IMR-90 (cell line): ENCODE measurements around the gene SLC1A7. TPM values are rescaled to one million over a fixed set of nuclear protein-coding genes. Genes with fewer than 3 reads are reported as not detected.

ENCODE experiments used
- ATAC-seq: fragments of 200-7000 bp; cut with Tn5 transposase; 2 replicates; pipeline ENCODE4 v1.9.1; 2020; ENCODE audit warnings: low read depth, mild to moderate bottlenecking, moderate library complexity
- BruUV-seq: library from RNA; stranded (reverse); fragments of 400-500 nt; replicated peaks from 2 replicates; lab custom pipeline; 2021; lab: Mats Ljungman, UMichigan
- CTCF ChIA-PET: fragments of 300-600 bp; formaldehyde crosslinking; extraction: SDS; loops from one replicate; lab custom pipeline; 2021; ENCODE audit warnings: antibody characterized with exemption; lab: Yijun Ruan, JAX
- POLR2A ChIA-PET: fragments of 300-600 bp; sonication (Branson Sonifier 250); formaldehyde crosslinking; loops from one replicate; lab custom pipeline; 2022; ENCODE audit warnings: antibody characterized with exemption; ENCODE audit not compliant: unreplicated experiment; lab: Charles Lee
- DNase-seq: peaks from one replicate; pipeline ENCODE4 v3.0.0; 2013
- H2AFZ ChIP-seq: replicated peaks from 2 replicates; pipeline ENCODE3; 2013; ENCODE audit warnings: low read length, mild to moderate bottlenecking; ENCODE audit not compliant: poor library complexity
- H2AK5ac ChIP-seq: 2 replicates; pipeline ENCODE4 v1.6.1; 2013; ENCODE audit warnings: low read depth, low read length, inconsistent platforms
- H2AK9ac ChIP-seq: replicated peaks from 2 replicates; pipeline ENCODE3; 2013; ENCODE audit warnings: mild to moderate bottlenecking, low read depth, low read length, moderate library complexity; ENCODE audit not compliant: poor library complexity
- H2BK120ac ChIP-seq: 2 replicates; pipeline ENCODE4 v1.6.1; 2013; ENCODE audit warnings: low read depth, low read length, inconsistent platforms
- H2BK15ac ChIP-seq: 3 replicates; pipeline ENCODE4 v1.6.1; 2013; ENCODE audit warnings: low read depth, low read length, inconsistent platforms
- H2BK20ac ChIP-seq: 2 replicates; pipeline ENCODE4 v1.6.1; 2013; ENCODE audit warnings: low read depth, mild to moderate bottlenecking, inconsistent platforms, low read length, moderate library complexity
- H2BK5ac ChIP-seq: 2 replicates; pipeline ENCODE4 v1.6.1; 2013; ENCODE audit warnings: mild to moderate bottlenecking, low read depth, low read length, inconsistent platforms; ENCODE audit not compliant: poor library complexity, severe bottlenecking
- H3K14ac ChIP-seq: replicated peaks from 2 replicates; pipeline ENCODE4 v1.6.1; 2013; ENCODE audit warnings: low read depth, low read length, inconsistent platforms
- H3K18ac ChIP-seq: 2 replicates; pipeline ENCODE4 v1.6.1; 2013; ENCODE audit warnings: low read depth, low read length, control low read depth
- H3K23ac ChIP-seq: 2 replicates; pipeline ENCODE4 v1.6.1; 2013; ENCODE audit warnings: low read depth, low read length, inconsistent platforms
- H3K27ac ChIP-seq: 2 replicates; pipeline ENCODE4 v1.5.1; 2013; ENCODE audit warnings: mild to moderate bottlenecking, control low read depth, low read length; ENCODE audit not compliant: insufficient read depth
- H3K27me3 ChIP-seq: 2 replicates; pipeline ENCODE4 v1.6.1; 2013; ENCODE audit warnings: low read length; ENCODE audit not compliant: control insufficient read depth, insufficient read depth
- H3K36me3 ChIP-seq: 2 replicates; pipeline ENCODE4 v1.6.1; 2013; ENCODE audit warnings: low read length, mixed read lengths; ENCODE audit not compliant: control insufficient read depth, insufficient read depth
- H3K4ac ChIP-seq: 2 replicates; pipeline ENCODE4 v1.6.1; 2013; ENCODE audit warnings: low read depth, low read length, inconsistent platforms
- H3K4me1 ChIP-seq: 2 replicates; pipeline ENCODE4 v1.6.1; 2013; ENCODE audit warnings: low read length, mixed read lengths; ENCODE audit not compliant: control insufficient read depth, insufficient read depth
- H3K4me2 ChIP-seq: 2 replicates; pipeline ENCODE4 v1.6.1; 2013; ENCODE audit warnings: low read depth, mild to moderate bottlenecking, control low read depth, low read length, moderate library complexity
- H3K4me3 ChIP-seq: 2 replicates; pipeline ENCODE4 v1.5.1; 2013; ENCODE audit warnings: low read depth, mild to moderate bottlenecking, control low read depth, low read length, moderate library complexity; ENCODE audit not compliant: insufficient read depth
- H3K56ac ChIP-seq: 2 replicates; pipeline ENCODE4 v1.6.1; 2013; ENCODE audit warnings: low read length, inconsistent platforms; ENCODE audit not compliant: insufficient read depth; ENCODE audit errors: extremely low read depth
- H3K79me1 ChIP-seq, 2 experiments: 2 replicates each; pipeline ENCODE4 v1.6.1; 2013; ENCODE audit warnings: low read length in 2 of 2, inconsistent platforms in 1 of 2, low read depth in 1 of 2
- H3K9ac ChIP-seq: 2 replicates; pipeline ENCODE4 v1.6.1; 2013; ENCODE audit warnings: low read depth, low read length, control low read depth
- H3K9me1 ChIP-seq: 2 replicates; pipeline ENCODE4 v1.6.1; 2013; ENCODE audit warnings: low read length, inconsistent platforms; ENCODE audit not compliant: insufficient read depth
- H3K9me3 ChIP-seq: 2 replicates; pipeline ENCODE4 v1.6.1; 2013; ENCODE audit warnings: low read length; ENCODE audit not compliant: control insufficient read depth, insufficient read depth
- H4K20me1 ChIP-seq: 2 replicates; pipeline ENCODE4 v1.6.1; 2013; ENCODE audit warnings: low read length, inconsistent platforms; ENCODE audit not compliant: insufficient read depth
- H4K5ac ChIP-seq: 2 replicates; pipeline ENCODE4 v1.6.1; 2013; ENCODE audit warnings: mild to moderate bottlenecking, low read depth, low read length, control low read depth
- H4K8ac ChIP-seq, 2 experiments: 2 replicates each; pipeline ENCODE4 v1.6.1; 2013; ENCODE audit warnings: low read depth in 2 of 2, low read length in 2 of 2, control low read depth in 1 of 2, inconsistent platforms in 1 of 2
- H4K91ac ChIP-seq: 2 replicates; pipeline ENCODE4 v1.6.1; 2013; ENCODE audit warnings: low read depth, low read length, inconsistent platforms; ENCODE audit not compliant: insufficient read depth
- BHLHE40 ChIP-seq: fragments of 150-350 bp; IDR thresholded peaks from 2 replicates; pipeline ENCODE4 v1.6.1; 2016; ENCODE audit warnings: mild to moderate bottlenecking, low read depth, low read length
- CEBPB ChIP-seq: IDR thresholded peaks from 2 replicates; pipeline ENCODE4 v1.6.1; 2012; ENCODE audit warnings: low read depth, low read length, improper control_type of control experiment
- CHD1 ChIP-seq: IDR thresholded peaks from 2 replicates; pipeline ENCODE4 v1.6.1; 2012; ENCODE audit warnings: low read depth, low read length, improper control_type of control experiment
- FOS ChIP-seq: fragments of 150-350 bp; IDR thresholded peaks from 2 replicates; pipeline ENCODE4 v1.6.1; 2016; ENCODE audit warnings: low read depth, low read length
- MAFK ChIP-seq: IDR thresholded peaks from 2 replicates; pipeline ENCODE4 v1.6.1; 2012; ENCODE audit warnings: low read depth, low read length, improper control_type of control experiment
- MXI1 ChIP-seq: IDR thresholded peaks from 2 replicates; pipeline ENCODE4 v1.6.1; 2012; ENCODE audit warnings: low read depth, mild to moderate bottlenecking, low read length, moderate library complexity, borderline replicate concordance
- POLR2A ChIP-seq: IDR thresholded peaks from 2 replicates; pipeline ENCODE4 v1.6.1; 2012; ENCODE audit warnings: mild to moderate bottlenecking, low read depth, low read length
- RAD21 ChIP-seq: IDR thresholded peaks from 2 replicates; pipeline ENCODE4 v1.6.1; 2012; ENCODE audit warnings: low read length, improper control_type of control experiment
- RCOR1 ChIP-seq: IDR thresholded peaks from 2 replicates; pipeline ENCODE4 v1.6.1; 2012; ENCODE audit warnings: mild to moderate bottlenecking, low read length, improper control_type of control experiment; ENCODE audit not compliant: insufficient replicate concordance
- RFX5 ChIP-seq: IDR thresholded peaks from 2 replicates; pipeline ENCODE4 v1.8.0; 2012; ENCODE audit warnings: low read depth, mild to moderate bottlenecking, low read length, moderate library complexity
- SMC3 ChIP-seq: fragments of 150-350 bp; IDR thresholded peaks from 2 replicates; pipeline ENCODE4 v1.6.1; 2016; ENCODE audit warnings: low read depth, mild to moderate bottlenecking, antibody characterized with exemption, low read length, moderate library complexity
- WGBS, 2 experiments: methylation state at CpG; one replicate each; pipeline versions ENCODE4 v1.1.5 to v1.1.7; 2013; ENCODE audit warnings: missing lambda C conversion rate in 2 of 2; ENCODE audit not compliant: insufficient read length in 1 of 2; ENCODE audit errors: extremely low coverage in 2 of 2; 5-methylcytosine and 5-hydroxymethylcytosine counted together
- dilution Hi-C: fragments of 300-500 bp; cut with HindIII; formaldehyde crosslinking; loops from one replicate; pipeline ENCODE4 v1.14.3; 2018; ENCODE audit warnings: low sequenced_read_pairs; ENCODE audit not compliant: unreplicated experiment
- in situ Hi-C: fragments of 300-500 bp; cut with MboI; formaldehyde crosslinking; loops from 3 replicates; pipeline ENCODE4 v1.14.3; 2019; ENCODE audit warnings: low sequenced_read_pairs, inconsistent platforms, mixed read lengths
- intact Hi-C: fragments of 100-400 bp; cut with micrococcal nuclease; formaldehyde crosslinking; loops from 2 replicates; pipeline ENCODE4 v1.10.0; 2022
- polyA plus RNA-seq, 3 experiments: library from polyadenylated mRNA; depleted of rRNA; stranded (reverse); fragments of >200 nt; gene quantifications; 2 replicates each; pipeline ENCODE4 v1.2.3, GENCODE V29; 2012; ENCODE audit warnings: low replicate concordance in 1 of 3
- total RNA-seq: library from RNA; depleted of rRNA; stranded (reverse); fragments of >200 nt; gene quantifications from 2 replicates; pipeline ENCODE4 v1.2.3, GENCODE V29; 2012
- TF ChIP-seq, protein P1 (sequence below): fragments of 150-350 bp; IDR thresholded peaks from 2 replicates; pipeline ENCODE4 v1.6.1; 2017; ENCODE audit warnings: mild to moderate bottlenecking, antibody characterized with exemption, low read length, low read depth
- TF ChIP-seq, protein P2 (sequence below): fragments of 150-350 bp; IDR thresholded peaks from 2 replicates; pipeline ENCODE4 v1.6.1; 2016; ENCODE audit warnings: low read depth, mild to moderate bottlenecking, low read length, moderate library complexity, borderline replicate concordance

Gene SLC1A7
- total and polyA plus RNA-seq, 2 of the 4 experiments (the other 2 are of a cell fraction): 0.05 TPM; not detected in 1

DNA sequence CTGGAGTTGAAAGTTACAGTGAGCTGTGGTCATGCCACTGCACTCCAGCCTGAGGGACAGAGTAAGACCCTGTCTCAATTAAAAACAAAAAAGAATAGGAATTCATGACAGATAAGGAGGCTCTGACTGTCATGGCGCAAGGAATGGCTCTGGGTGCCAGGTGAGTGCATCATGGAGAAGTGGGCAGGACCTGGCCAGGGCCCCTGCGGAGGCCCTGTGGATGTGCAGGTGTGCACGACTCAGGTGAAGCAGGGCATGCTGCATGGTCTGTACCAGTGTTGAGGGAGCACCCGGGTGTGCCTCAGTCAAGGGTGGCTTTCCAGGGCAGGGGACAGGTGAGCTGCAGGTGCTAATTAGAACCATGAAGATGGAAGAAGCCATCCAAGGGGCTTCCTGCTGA, 14.0 kb downstream of the SLC1A7 start:
- in situ Hi-C loops: no loop called here
- H3K9me1 ChIP-seq: peaks cover 16% of the 10 kb centered on the region; the same call in 1 of the 2 replicates
- no TSS peak for BruUV-seq
- no peak overlapping the region for H3K23ac ChIP-seq
- H3K27ac ChIP-seq: no peak overlapping the region
- dilution Hi-C loops: no loop called here
- no peak overlapping the region for H4K8ac ChIP-seq
- no peak overlapping the region for H4K5ac ChIP-seq
- no peak overlapping the region; the same call in 1 of the 2 replicates for H3K4ac ChIP-seq
- no peak overlapping the region for H2BK15ac ChIP-seq
- H2BK120ac ChIP-seq: no peak overlapping the region; the same call in 1 of the 2 replicates
- H3K4me3 ChIP-seq: no peak overlapping the region
- intact Hi-C loops: no loop called here
- no peak overlapping the region for H3K18ac ChIP-seq
- no peaks in the 10 kb centered on the region for H4K20me1 ChIP-seq
- TF ChIP-seq RAD21 (no peak), RFX5 (no peak), POLR2A (no peak), CEBPB (no peak), BHLHE40 (no peak), FOS (no peak), RCOR1 (no peak), MXI1 (no peak), CHD1 (no peak), MAFK (no peak), SMC3 (no peak)
- TF ChIP-seq, protein P1, sequence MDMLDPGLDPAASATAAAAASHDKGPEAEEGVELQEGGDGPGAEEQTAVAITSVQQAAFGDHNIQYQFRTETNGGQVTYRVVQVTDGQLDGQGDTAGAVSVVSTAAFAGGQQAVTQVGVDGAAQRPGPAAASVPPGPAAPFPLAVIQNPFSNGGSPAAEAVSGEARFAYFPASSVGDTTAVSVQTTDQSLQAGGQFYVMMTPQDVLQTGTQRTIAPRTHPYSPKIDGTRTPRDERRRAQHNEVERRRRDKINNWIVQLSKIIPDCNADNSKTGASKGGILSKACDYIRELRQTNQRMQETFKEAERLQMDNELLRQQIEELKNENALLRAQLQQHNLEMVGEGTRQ: no peak
- TF ChIP-seq, protein P2, sequence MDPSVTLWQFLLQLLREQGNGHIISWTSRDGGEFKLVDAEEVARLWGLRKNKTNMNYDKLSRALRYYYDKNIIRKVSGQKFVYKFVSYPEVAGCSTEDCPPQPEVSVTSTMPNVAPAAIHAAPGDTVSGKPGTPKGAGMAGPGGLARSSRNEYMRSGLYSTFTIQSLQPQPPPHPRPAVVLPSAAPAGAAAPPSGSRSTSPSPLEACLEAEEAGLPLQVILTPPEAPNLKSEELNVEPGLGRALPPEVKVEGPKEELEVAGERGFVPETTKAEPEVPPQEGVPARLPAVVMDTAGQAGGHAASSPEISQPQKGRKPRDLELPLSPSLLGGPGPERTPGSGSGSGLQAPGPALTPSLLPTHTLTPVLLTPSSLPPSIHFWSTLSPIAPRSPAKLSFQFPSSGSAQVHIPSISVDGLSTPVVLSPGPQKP: no peak
- peaks cover 23% of the 10 kb centered on the region for H3K4me1 ChIP-seq
- ATAC-seq: no peak
- no peak overlapping the region for H3K4me2 ChIP-seq
- 100% methylated on average over 3 of the region's 4 CpGs; no CpG with 5 or more reads in 1 of the 2 experiments for WGBS, 2 experiments
- no peak overlapping the region for H2AK9ac ChIP-seq
- H3K9ac ChIP-seq: no peak overlapping the region
- no peaks in the 10 kb centered on the region for H3K79me1 ChIP-seq
- H3K56ac ChIP-seq: no peak overlapping the region
- no peaks in the 10 kb centered on the region for H3K36me3 ChIP-seq
- no peak overlapping the region for H2AK5ac ChIP-seq
- H4K91ac ChIP-seq: no peak overlapping the region
- no peak overlapping the region for H3K14ac ChIP-seq
- POLR2A ChIA-PET: no interaction called here
- no peak overlapping the region for H2AFZ ChIP-seq
- no peaks in the 10 kb centered on the region for H3K9me3 ChIP-seq
- H3K27me3 ChIP-seq: no peaks in the 10 kb centered on the region
- CTCF ChIA-PET: no interaction called here
- H2BK20ac ChIP-seq: no peak overlapping the region
- H2BK5ac ChIP-seq: no peak overlapping the region
- DNase-seq: no peak
